Measurements from ENCODE around the gene BCO2.

GRCh38 chr11:112178936-112179335 is 3.6 kb downstream of the BCO2 start:
- TF ChIP-seq EZH2 (IDR thresholded peaks at IDR 0.05) (no peak), EZH2phosphoT487 (IDR thresholded peaks at IDR 0.05) (no peak), CTCF (IDR thresholded peaks at IDR 0.05) (no peak)
